M059J (cell line): Measurements from ENCODE around the gene PAX3. TPM values are rescaled to one million over a fixed set of nuclear protein-coding genes. Genes with fewer than 3 reads are reported as not detected.

Source experiments
- DNase-seq: peaks from one replicate; pipeline ENCODE4 v3.0.0-alpha.2; 2012; ENCODE audit warnings: low read depth
- total RNA-seq: library from RNA; depleted of rRNA; stranded (reverse); fragments of >200 nt; shearing (Covaris generic); gene quantifications from 2 replicates; pipeline ENCODE4 v1.2.3, GENCODE V29; 2014; rRNA removed

Gene PAX3
- total RNA-seq = 11.2 and 14.6 TPM in 2 replicates

DNA sequence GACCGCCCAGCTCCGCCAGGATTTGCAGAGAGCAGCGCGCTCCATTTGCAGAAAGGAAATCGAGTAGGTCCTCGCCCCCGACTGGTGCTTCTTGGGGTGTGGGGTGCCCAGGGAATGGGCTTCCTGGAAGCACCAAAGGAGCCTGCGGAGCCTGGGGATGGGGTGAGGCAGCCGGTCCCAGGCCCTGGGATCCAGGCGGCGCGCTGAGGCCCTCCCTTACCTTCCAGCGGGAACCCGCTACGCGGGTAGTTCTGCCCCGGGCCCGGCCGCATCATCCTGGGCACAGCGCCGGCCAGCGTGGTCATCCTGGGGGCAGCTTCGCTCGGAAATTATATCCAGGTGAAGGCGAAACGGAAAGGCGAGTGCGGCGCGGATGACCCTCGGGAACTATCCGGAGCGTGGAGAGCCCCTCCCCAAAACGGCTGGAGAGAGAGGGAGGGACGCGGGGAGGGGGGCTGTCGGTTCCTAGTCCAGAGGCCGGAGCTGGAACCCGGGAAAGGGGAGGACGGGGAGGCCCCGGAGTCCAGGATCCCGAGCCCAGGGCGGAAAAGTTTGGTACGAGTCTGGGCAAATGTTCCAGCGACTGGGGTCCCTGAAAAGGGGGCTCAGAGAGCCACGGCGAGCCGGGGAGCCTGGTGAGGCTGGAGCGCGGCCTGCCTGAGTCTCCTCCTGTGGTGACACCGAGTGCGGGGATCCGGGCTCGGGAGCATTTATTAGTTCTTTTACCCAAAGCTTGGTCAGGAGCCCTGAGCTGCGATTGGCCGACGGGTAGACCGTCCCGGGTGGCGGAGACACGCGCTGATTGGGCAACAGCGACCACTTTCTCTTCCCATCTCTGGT is at the start of gene PAX3:
Gene PAX3, minus strand, starts transcription at position 688 of the 840 bp plus-strand sequence. Its CDS starts 383 bp downstream, at position 305.
- peak; percentile 89 for DNase-seq

DNA sequence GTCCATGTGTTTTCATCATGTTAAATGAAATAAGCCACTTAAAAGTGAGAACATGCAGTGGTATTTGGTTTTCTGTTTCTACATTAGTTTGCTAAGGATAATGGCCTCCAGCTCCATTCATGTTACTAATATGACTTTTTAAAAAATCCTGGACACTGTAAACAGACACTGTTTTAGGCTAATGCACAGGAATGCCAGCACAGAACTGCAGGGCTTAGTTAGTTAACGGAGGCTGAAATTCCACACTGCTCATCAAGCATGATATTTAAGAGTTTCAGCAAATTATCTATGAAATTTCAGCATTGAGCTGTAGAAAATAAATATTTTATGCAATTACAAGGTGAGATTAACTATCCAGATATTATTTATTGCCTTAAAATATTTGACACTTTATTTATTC is 42.5 kb upstream of the PAX3 start:
- DNase-seq = no peak

DNA sequence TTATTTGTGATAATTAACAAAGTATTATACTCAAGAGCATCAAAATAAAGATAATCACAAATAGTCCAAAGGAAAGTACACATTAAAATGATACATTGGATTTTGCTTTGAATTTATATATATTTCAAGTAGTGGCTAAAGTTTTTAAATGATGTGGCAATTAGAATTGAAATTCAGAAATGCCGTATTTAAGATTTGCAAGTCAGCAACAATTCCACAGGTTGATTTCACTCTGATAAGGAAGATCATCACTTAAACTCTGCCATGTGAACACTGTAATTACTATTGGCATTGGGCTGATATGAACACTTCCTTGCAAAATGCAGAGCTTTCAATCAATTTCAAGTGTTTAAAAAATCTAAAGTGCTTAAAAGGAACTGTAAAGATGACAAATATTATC is 39.6 kb upstream of the PAX3 start:
- DNase-seq = no peak

DNA sequence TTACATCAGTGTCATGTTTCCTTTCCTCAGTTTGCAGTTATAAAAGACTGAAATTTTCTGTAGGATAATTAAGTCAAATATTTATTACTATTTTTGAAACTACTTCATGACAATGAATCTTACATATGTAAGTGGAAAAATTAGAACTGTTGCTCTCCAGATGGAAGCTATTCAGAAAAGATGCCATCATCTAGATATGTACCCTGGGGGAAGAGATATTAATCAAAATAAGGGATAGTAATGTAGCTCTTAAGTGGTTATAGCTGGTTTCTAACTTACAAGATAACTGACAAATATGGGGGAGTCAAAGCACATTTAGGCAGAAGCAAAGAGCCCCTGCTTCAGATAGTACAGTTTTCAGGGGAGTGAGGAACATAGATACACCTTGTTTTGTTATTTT is 38.1 kb upstream of the PAX3 start:
- DNase-seq = no peak

DNA sequence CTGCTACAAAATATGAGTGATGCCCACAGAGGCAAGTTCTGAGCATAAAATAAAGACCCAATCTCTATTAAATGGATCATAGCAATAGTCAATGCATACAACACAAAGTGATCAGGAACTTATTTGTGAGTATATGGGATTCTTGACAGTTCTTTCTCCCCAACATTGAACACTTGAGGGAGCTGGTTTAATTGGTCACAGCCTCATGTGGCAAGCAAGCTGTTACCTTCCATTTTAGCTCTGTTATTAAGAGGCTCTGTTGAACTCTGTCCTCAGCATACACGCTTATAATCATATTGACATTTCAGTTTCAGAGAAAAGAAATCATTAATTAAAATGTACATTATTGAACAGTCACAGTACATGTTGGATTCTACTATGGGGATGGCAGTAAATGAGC is 37.6 kb upstream of the PAX3 start:
- no peak for DNase-seq

DNA sequence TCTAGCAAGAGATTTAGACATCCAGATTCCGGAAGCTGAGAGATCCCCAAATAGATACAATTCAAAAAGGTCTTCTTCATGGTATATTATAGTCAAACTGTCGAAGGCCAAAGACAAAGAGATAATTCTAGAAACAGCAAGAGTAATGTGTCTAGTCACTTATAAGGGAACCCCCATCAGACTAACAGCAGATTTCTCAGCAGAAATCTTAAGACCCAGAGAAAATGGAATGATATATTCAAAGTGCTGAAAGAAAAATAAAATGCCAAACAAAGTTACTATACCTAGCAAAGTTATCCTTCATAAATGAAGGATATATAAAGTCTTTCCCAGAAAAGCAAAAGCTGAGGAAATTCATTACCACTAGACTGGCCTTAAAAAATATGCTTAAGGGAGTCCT is 36.1 kb upstream of the PAX3 start:
- no peak for DNase-seq

DNA sequence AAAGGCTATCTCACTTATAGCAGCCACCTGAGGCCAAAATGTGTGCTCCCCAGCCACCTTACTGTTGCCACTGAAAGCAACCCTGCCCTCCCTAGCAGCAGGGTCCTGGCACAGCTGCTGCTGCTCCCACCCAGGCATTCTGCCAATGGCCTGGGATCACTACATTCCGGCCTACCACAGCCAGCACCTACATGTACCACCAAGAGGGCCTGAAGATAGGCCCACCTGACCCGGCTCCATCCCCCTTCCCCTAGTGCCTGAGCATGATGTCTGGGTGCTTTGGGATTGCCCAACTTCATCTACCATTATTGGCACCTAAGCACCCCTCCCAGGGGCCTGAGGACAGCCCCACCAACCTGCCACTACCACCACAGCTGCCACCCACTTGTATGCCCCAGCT is 34.6 kb upstream of the PAX3 start:
- DNase-seq = no peak

DNA sequence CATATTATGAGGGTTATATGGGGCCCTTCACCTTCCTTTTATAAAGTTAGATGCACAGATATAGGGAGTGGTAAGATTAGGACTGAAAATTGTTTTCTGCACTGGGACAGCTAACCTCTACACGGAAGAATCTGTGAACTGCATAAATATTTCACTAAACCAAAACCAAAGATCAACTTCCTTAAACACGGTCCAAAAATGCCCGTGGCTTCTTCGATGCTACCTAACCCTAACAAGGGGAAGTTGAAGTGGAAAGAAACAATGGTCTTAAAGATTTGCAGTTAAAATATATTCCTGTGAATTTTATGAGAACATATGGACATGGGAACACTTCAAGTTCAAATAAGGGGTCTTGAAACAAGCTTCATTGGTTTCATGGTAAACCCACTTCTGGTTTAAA is 33.3 kb upstream of the PAX3 start:
- no peak for DNase-seq

DNA sequence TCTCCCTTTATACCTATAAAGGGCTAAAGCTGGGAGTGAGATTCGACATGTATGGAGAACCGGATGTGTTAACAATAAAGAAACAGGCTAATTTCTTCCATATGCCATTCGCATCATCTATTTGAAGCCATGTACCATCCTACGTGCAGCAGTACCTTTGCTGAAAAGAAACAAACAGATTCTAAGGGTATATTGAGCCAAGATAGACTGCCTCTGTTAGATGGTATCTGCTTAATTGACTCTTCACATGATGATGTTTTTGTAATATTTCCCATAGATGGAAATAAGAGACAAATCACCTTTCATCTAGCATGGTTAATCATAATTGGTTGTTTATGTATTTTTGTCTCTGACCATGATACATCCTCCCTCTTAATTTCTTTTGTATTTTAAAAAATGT is 32.1 kb upstream of the PAX3 start:
- DNase-seq = no peak

DNA sequence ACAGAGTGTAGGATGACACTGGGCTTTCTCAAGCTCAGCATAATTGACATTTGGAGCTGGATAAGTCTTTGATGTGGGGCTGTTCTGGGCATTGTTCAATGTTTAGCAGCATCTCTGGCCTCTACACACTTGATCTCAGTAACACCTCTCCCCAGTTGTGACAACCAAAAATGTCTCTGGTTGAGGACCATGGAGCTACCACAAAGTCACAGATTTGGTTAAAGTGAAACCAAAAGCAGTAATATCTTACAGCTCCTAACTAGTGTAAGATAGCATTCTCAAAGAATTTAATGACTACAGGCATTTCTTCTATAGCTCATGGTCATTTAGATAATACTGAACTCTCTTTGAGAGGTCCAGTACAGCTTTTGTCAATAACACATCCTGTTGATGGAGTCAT is 23.4 kb upstream of the PAX3 start:
- no peak for DNase-seq

DNA sequence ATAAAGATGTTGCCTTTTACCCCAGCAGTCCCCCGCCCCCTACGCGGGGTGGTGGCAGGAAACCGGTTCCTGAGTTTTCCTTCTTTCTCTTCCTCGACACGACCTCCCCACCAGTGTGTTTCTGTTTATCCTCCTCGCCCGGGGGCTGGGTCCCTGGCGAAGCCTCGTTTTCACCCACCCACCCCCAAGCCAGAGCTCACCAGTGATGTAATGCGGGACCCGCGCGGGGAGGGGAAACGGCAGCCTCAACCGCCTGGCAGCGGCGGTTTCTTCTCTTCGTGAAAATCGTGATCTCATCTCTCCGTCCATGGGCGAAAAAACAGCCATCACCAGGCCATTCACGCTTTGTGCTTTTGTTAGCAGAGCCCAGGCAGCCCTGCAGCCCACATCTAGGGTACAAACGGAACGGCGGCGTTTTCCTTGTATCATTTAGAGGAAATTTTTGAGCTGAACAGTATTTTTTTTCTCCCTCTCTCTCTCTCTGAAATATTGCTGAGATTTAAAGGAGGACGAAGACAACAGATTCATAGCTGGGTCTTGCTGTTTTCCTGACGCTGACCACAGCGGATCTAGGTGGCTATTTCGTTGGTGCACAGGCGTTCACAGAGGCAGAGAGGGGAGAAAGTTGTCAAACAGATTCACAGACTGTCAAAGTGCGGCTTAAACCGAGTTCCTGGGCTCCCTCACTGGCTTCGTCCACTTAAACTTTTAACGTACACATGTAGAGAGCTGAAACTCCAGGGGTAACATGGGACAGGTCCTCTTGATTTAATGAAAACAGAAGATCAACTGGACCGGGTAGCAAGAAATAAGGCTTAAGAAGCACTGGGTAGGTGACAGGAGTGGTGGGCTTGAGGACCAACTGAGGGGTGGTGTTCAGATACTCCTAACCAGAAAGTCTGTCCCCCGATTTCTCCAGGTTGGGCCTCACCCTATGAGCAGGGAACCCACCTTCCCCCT is 21.9 kb upstream of the PAX3 start:
- DNase-seq = peak; percentile 23

DNA sequence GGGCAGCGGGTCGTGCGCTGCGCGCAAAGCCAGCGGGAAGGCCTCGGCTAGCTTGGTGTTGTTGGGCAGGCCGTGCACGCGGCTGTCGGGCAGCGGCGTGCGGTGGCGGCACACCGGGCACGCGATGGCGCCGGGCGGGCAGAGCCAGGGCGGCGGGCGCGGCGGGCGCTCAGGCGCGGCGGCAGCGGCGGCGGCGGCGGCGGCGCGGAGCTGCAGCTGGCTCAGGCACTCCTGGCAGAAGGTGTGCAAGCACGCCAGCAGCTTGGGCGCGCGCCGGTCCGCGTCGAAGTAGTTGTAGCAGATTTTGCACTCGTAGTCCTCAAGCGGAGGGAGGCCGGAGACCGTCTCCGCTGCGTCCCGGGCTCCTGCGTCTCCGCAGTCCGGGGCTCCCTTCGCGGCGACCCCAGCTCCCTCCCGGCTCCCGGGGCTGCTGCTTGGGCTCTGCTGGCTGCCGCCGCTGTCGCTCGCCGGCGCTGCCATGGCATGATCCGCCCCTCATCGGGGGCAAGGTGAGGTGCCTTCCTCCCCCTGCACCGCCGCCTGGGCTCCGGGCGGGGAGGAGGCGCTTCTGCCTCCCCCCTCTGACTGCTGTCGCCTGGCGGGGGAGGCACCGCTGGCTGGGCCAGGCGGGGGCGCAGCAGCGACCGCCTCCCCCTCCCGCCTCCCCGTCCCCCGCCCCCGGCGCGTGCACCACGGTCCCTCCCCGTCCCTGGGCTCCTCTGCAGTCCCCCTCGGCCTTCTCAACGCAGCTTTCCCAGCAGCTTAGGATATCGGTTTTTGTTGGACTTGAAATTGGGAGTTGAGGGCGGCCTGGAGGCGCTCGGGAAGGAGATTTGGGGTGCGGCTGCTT is 21.0 kb upstream of the PAX3 start:
- peak; percentile 33 for DNase-seq

DNA sequence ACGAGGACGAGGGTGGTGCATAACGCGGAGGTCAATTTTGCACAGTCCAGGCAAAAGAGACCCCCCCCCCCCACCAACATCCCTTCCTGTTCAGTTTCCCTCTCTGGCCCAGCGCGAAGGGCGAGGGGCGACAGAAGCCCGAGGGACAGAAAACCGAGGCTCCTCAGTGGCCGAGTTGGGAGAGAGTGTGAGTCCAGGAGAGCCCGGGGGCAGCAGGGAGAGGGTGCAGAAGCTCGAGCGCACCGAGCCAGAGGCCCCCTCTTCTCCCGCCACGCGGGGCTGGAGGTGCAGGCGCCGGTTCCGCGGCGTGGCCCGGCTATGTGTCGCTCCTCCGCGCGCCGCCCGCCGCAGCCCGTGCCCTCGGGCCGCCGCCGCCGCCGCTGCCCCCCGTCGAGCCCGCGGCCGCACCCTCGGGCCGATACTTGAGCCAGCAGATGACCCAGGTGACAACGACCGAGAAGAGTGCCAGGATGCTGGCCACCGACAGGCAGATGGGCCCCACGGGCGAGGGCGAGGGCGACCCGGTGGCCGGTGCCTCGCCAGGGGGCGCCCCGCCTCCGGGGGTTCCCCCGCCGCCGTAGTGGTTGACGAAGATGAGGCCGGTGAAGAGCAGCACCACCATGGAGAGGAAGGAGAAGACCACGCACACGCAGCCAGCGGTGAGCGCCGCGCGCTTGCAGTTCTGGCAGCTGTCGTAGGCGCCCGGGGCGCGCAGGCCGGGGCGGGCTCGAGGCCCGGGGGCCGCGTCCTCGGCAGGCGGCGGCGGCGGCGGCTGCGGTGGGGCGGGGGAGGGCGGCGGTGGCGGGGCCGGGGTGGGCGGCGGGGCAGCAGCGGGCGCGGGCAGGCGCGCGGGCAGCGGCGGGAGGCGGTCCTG is 20.2 kb upstream of the PAX3 start:
- peak; percentile 39 for DNase-seq

DNA sequence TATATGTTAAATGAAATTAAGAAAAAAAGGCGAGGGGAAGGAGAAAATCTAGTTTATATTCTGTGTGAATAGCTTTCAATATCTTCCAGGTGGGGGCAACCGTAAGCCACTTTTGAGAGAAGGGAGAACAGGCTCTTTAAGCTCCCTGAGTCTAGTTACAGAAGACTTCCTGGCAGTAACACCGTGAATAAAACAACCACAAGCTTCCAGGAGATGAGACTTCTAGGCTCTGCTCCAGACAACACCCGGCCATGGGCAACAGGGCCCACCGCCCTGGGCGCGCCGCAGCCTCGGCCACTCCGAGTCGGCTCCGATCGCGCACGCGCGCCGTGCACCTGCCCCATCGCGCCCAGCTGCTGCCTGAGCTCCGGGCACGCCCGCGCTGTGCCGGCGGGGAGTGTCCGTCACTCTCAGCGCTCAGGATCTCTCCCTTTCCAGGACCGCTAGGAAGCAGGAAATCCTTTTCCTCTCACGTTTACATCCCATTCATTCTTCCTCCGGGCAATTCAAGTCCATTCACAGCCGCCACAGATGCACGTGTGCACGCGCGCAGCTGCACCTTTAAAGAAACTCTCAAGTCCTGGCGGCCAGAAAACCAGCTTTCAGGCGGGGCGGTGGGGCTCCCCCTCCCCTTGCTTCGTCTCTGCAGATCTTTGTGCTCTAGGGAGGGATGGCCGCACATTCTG is 19.4 kb upstream of the PAX3 start:
- peak; percentile 79 for DNase-seq

DNA sequence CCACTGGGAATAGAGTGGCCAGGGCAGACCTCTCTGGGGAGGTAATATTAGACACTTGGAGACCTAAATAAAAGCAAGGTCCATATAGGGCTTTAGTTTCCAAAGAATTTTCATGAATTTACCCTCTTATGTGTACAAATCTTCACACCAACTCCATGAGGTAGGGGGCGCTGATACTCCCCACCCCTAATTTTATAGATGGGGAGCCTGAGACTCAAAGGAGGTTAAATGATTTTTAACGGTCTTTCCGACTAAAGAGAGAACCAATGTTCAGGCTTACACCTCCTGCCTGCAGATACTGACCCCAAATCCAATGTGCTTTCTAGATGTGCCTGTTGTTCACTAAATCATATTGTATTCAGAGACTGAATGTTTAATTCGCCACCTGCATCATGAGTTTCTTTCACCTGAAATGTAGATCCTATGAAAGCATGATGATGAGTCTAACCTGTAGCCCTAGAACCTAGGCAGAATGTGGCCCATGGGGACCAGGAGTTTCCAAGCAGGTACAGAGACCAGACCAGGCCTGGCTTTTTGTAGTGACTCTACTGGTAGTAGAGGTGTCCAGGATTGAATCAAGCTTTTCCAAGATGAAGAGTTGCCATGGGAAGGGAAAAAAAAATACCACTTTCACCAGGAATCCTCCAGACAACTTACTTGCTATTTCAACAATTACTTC is 16.8 kb upstream of the PAX3 start:
- no peak for DNase-seq

DNA sequence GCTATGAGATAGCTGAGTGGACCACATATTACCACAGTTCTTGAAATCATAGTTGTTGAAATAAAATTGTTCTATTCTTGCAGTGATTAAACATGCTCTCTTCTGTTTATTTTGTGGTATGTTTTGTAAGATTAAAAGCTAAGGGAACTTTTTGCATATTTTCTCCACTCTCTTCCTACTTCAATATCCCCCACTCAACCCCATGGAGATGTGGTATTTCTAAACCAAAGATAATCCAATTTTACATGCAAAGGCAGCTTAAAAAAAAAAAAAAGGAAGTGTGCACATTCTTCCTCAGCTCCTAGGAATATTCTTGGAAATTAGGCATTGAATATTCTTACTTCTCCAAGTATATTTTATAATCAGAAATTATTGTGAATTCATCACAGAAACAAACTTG is 15.0 kb upstream of the PAX3 start:
- no peak for DNase-seq

DNA sequence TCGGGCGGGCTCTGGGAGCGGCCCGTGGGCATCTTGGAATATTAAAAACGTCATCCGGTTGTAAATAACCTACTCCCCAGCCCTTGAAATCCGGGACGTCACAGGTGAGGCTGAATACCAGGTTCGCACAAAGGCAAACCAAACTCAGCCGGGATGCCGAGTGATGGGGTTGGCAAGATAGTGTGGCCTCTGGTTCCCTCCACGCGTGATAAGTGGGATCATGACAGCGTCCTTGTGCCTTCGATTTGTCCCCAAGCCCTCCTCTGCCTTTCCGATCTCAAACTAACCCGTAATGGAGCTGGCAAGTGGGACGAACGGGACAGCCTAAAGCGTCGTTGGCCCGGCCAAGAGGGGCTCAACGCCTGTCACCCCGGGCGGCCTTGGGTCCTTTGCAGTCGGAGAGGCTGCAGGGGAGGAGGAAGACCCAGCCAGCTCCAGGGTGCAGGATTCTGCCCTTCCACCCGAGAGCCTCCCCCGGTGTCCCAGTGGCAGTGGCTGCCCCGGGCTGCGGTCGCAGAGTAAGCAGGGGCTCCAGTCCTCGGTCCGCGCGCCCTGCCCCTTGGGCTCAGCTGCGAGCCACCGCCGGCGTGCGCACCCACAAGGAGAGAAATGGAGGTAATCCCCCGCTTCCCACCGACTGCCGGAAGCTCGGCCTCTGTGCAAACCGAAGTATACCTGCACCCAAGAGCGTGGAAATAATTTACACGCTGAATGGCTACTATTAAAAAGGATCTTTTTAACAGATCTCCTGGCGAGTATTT is 13.4 kb upstream of the PAX3 start:
- no peak for DNase-seq

DNA sequence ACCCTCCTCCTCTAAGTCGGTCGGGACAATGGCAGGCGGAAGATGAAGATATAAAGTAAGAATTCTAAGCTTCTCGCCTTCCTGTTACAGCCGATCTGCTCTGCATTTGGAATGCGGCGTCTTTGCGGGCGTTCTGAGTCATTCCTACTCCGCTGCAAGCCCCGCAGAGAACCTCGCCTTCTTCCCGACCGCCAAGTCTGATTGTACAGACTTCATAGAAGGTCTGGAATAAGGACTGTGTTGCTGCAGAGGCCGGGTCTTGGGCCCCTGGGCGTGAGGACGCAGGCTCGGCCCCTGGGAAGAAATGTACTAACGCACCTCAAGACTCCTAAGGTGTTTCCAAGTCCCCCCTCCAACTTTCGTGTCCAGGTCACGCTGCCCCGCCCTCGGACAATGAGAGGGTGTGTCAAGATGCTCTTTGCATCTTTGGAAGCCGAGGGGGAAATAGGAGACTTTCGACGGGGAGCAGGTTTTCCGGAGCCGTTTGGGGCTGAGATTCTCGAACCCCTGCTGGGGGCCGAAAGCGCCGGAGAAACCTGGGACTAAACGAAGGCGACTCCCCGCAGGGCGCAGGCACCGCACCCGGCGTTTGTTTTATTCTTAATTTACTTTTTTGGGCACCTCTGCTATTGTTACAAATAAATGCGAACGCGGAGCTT is 12.7 kb upstream of the PAX3 start:
- DNase-seq = no peak
